ENCODE data around the gene PRSS16.

The PRSS16 gene

GRCh38 chr6:27283279-27283678 lies 35.8 kb downstream of the PRSS16 start:
- H3K4me3 ChIP-seq (ENCODE audit: low read depth, low read length) = no peak overlapping the region
- no peak for TF ChIP-seq CTCF (conservative IDR thresholded peaks at IDR 0.05; ENCODE audit: low read depth, low read length)
- no peak for DNase-seq (ENCODE audit: low read depth)

DNA sequence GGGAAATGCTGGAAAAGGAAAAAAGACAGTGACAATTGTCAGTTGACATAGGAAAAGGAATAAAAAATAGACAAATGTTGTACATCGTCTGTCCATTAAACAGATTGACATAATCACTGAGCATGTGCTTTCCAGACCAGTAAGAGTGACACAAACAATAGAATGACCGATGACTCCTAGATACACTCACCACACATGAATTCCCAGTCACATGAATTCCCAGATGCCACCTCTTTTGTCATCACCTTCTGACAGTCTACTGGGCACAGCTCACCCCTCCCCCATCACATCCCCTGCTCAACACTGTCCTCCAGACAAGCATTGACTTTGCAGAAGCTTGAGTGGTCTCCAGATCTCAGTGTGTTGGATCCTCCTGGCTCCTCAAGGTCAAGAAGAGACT lies 38.6 kb downstream of the PRSS16 start:
- TF ChIP-seq CTCF (conservative IDR thresholded peaks at IDR 0.05; ENCODE audit: low read depth, low read length) = no peak
- no peak for DNase-seq (ENCODE audit: low read depth)
- no peak overlapping the region for H3K4me3 ChIP-seq (ENCODE audit: low read depth, low read length)

GRCh38 chr6:27287751-27288135 lies 40.2 kb downstream of the PRSS16 start:
- TF ChIP-seq CTCF (conservative IDR thresholded peaks at IDR 0.05; ENCODE audit: low read depth, low read length) = no peak
- DNase-seq (ENCODE audit: low read depth) = no peak
- H3K4me3 ChIP-seq (ENCODE audit: low read depth, low read length) = no peak overlapping the region

DNA sequence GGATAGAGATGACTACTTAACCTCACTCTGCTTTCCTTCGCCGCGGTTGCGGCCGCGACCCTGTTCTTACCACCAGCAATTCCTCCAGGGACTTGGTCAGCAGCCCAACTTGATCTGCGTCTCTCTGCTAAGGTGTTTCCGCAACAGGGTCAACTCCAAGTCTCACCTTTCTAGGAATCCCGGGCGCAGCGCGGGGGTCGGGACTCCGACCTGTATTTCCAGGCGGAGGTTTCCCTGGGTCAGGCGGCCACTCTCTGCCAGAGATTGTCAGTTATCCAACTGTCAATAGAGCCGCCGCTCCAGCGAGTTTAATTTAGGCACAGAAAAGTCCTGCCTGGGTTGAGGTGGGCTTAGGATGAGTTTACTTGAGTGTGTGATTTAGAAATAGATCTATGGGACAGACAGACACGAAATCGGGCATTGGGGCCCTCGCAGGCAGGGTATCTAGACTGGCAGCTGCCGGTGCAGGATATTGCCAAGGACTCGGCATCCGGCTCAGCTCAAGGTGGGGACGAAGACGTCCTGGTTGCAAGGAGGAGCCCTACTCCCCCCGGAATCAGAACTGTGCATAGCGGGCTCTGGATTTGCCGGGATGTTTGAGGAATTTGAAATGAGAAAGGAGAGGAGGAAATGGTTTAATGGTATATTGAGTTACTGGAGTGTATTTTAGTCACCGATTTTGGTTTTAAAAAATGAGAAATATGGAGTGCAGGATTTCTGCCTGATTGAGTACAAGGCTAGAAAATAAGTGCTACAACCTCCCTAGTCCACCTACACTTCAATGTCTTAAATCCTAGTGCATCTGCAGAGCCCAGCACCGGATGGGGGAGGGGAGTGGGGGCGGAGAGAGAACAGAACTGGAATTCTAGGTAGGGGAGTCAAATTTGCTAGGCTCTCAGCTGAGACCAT lies 40.9 kb downstream of the PRSS16 start:
- no peak for TF ChIP-seq CTCF (conservative IDR thresholded peaks at IDR 0.05; ENCODE audit: low read depth, low read length)
- no peak for DNase-seq (ENCODE audit: low read depth)
- H3K4me3 ChIP-seq (ENCODE audit: low read depth, low read length) = no peak overlapping the region

DNA sequence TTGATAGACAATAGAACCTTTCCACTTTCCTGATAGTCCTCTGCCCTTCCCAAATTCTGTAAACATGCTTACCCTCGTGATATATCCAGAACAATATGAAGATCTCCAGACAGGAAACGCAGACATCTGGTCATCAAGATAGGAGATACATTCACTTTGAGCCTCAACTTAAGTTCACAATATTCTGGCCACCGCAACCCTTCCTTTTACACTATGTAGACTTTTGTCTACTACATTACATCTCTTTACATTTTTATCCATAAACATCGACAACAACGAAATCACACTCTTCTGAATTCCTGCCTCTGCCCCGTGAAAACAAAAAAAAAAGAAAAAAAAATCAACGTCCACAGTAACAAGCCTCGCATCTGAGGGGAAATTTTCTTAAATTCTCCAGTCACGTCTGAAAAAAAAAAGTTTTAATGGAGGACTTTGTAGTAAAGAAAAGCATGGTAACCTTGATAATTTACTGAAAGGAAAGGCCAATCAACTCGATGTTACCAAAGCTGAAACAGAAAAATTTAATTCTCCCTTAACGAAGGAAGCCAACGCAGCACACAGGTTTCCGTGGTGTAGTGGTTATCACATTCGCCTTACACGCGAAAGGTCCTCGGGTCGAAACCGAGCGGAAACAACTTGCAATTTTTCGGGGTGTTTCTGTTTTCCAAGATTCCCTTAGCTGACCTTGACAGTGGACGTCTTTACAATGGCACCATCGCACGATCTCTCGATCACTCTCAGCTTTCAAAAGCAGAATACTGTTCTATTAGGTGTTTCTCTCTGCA lies 42.8 kb downstream of the PRSS16 start:
- H3K4me3 ChIP-seq (ENCODE audit: low read depth, low read length) = peak overlapping the region; percentile 39
- DNase-seq (ENCODE audit: low read depth) = peak; percentile 48
- TF ChIP-seq CTCF (conservative IDR thresholded peaks at IDR 0.05; ENCODE audit: low read depth, low read length) = no peak

GRCh38 chr6:27290850-27291208 lies 43.3 kb downstream of the PRSS16 start:
- no peak for TF ChIP-seq CTCF (conservative IDR thresholded peaks at IDR 0.05; ENCODE audit: low read depth, low read length)
- H3K4me3 ChIP-seq (ENCODE audit: low read depth, low read length) = peak overlapping the region; percentile 39
- no peak for DNase-seq (ENCODE audit: low read depth)
